Measurements from ENCODE around the gene PTH2R.
"Not testable (repeated sequence)": the region's sequence is repeated elsewhere in the genome, so short reads cannot be mapped to it uniquely, and the experiment has no call there.

PTH2R gene

GRCh38 chr2:208406474-208407451, at the start of gene PTH2R:
Gene PTH2R, plus strand, starts transcription at chr2:208406792. Its CDS starts 252 bp downstream, at chr2:208407044.
- DNase-seq (ENCODE audit: low spot score) = no peak

GRCh38 chr2:208356846-208357574, 49.6 kb upstream of the PTH2R start:
- DNase-seq (ENCODE audit: low spot score) = no peak

GRCh38 chr2:208358758-208359631, 47.6 kb upstream of the PTH2R start:
- DNase-seq (ENCODE audit: low spot score) = no peak

- DNase-seq (ENCODE audit: low spot score) = no peak
Measured at GRCh38 chr2:208359632-208359986, 47.0 kb upstream of the PTH2R start.

GRCh38 chr2:208360259-208361076, 46.1 kb upstream of the PTH2R start:
- no peak for DNase-seq (ENCODE audit: low spot score)

- no peak for DNase-seq (ENCODE audit: low spot score)
Measured at GRCh38 chr2:208361077-208361441, 45.5 kb upstream of the PTH2R start.

- DNase-seq (ENCODE audit: low spot score) = no peak
Measured at GRCh38 chr2:208363485-208363884, 43.1 kb upstream of the PTH2R start.

- no peak for DNase-seq (ENCODE audit: low spot score)
Measured at GRCh38 chr2:208366215-208367127, 40.1 kb upstream of the PTH2R start.

- DNase-seq (ENCODE audit: low spot score) = no peak
Measured at GRCh38 chr2:208369091-208369490, 37.5 kb upstream of the PTH2R start.

- DNase-seq (ENCODE audit: low spot score) = no peak
Measured at GRCh38 chr2:208370881-208371633, 35.5 kb upstream of the PTH2R start.

- DNase-seq (ENCODE audit: low spot score) = no peak
Measured at GRCh38 chr2:208371634-208371935, 35.0 kb upstream of the PTH2R start.

GRCh38 chr2:208373460-208374089, 33.0 kb upstream of the PTH2R start:
- peak; percentile 50 for DNase-seq (ENCODE audit: low spot score)

- no peak for DNase-seq (ENCODE audit: low spot score)
Measured at GRCh38 chr2:208375491-208376068, 31.0 kb upstream of the PTH2R start.

GRCh38 chr2:208377344-208377860, 29.2 kb upstream of the PTH2R start:
- not testable (repeated sequence) for DNase-seq (ENCODE audit: low spot score)

- DNase-seq (ENCODE audit: low spot score) = no peak
Measured at GRCh38 chr2:208379192-208379591, 27.4 kb upstream of the PTH2R start.

- DNase-seq (ENCODE audit: low spot score) = no peak
Measured at GRCh38 chr2:208384637-208385036, 22.0 kb upstream of the PTH2R start.

- DNase-seq (ENCODE audit: low spot score) = no peak
Measured at GRCh38 chr2:208386541-208386940, 20.1 kb upstream of the PTH2R start.

- no peak for DNase-seq (ENCODE audit: low spot score)
Measured at GRCh38 chr2:208389940-208390339, 16.7 kb upstream of the PTH2R start.

GRCh38 chr2:208392300-208392699, 14.3 kb upstream of the PTH2R start:
- DNase-seq (ENCODE audit: low spot score) = no peak
